Suppressor macrophage treated with lipopolysaccharide for 4 hours (primary cell): ENCODE data around the gene TMEM43.

Experiments used
- DNase-seq: peaks from one replicate; pipeline ENCODE4 v3.0.0-alpha.2; 2020

The TMEM43 gene

GRCh38 chr3:14179795-14180194, 54.9 kb downstream of the TMEM43 start:
- DNase-seq = no peak

- no peak for DNase-seq
Measured at GRCh38 chr3:14181253-14181652, 56.4 kb downstream of the TMEM43 start.

- no peak for DNase-seq
Measured at GRCh38 chr3:14183015-14183577, 58.2 kb downstream of the TMEM43 start.

- no peak for DNase-seq
Measured at GRCh38 chr3:14186854-14187458, 62.1 kb downstream of the TMEM43 start.

- no peak for DNase-seq
Measured at GRCh38 chr3:14188041-14188754, 63.3 kb downstream of the TMEM43 start.
